Endothelial cell of umbilical vein (primary cell): Measurements from ENCODE around the gene WDR13. TPM values are rescaled to one million over a fixed set of nuclear protein-coding genes. Genes with fewer than 3 reads are reported as not detected.

Experiments
- BruUV-seq: library from RNA; stranded (reverse); fragments of 400-500 nt; replicated peaks from 2 replicates; lab custom pipeline; 2021; lab: Mats Ljungman, UMichigan
- CTCF ChIA-PET: fragments of 300-600, 350-600 bp; sonication (Branson Sonifier 250); formaldehyde crosslinking; loops from one replicate; lab custom pipeline; 2021; ENCODE audit warnings: antibody characterized with exemption, inconsistent platforms; lab: Charles Lee
- POLR2A ChIA-PET: fragments of 300-600, 350-600 bp; sonication (Branson Sonifier 250); formaldehyde crosslinking; loops from one replicate; lab custom pipeline; 2021; ENCODE audit warnings: antibody characterized with exemption, inconsistent platforms; lab: Charles Lee
- DNase-seq: peaks from one replicate; pipeline ENCODE4 v3.0.0-alpha.2; 2011; ENCODE audit warnings: low read depth, low spot score
- FAIRE-seq: peaks from 2 replicates; lab custom pipeline; 2011; peaks lifted over from hg19 to GRCh38; lab: Jason Lieb, UNC
- H2AFZ ChIP-seq: 2 replicates; pipeline ENCODE4 v1.6.0; 2012; ENCODE audit warnings: low read depth, low read length, control low read depth, inconsistent platforms
- H3K27ac ChIP-seq: 2 replicates; pipeline ENCODE4 v1.5.1; 2011; ENCODE audit warnings: low read depth, mild to moderate bottlenecking, control low read depth, low read length, moderate library complexity; ENCODE audit not compliant: insufficient read depth
- H3K27me3 ChIP-seq, 2 experiments: 2 replicates each; pipeline versions ENCODE4 v1.6.0 to v1.6.1; 2011; ENCODE audit warnings: low read length in 2 of 2, mixed read lengths in 1 of 2; ENCODE audit not compliant: control insufficient read depth in 2 of 2, insufficient read depth in 2 of 2
- H3K36me3 ChIP-seq, 2 experiments: 2 replicates in 1 of 2; 3 replicates in 1 of 2; pipeline ENCODE4 v1.5.1; 2011; ENCODE audit warnings: low read length in 2 of 2, mild to moderate bottlenecking in 1 of 2, moderate library complexity in 1 of 2; ENCODE audit not compliant: control insufficient read depth in 2 of 2, insufficient read depth in 2 of 2; ENCODE audit errors: extremely low read depth in 1 of 2
- H3K4me1 ChIP-seq: 3 replicates; pipeline ENCODE4 v1.5.1; 2011; ENCODE audit warnings: mild to moderate bottlenecking, low read length; ENCODE audit not compliant: control insufficient read depth, insufficient read depth; ENCODE audit errors: extremely low read depth
- H3K4me2 ChIP-seq: 2 replicates; pipeline ENCODE4 v1.6.1; 2011; ENCODE audit warnings: low read length, control low read depth, mixed read lengths; ENCODE audit not compliant: insufficient read depth
- H3K4me3 ChIP-seq, 3 experiments: fragments of 200-600 bp in 1 of 3; sonication (generic), shearing (Covaris generic) in 1 of 3; replicated peaks in 1 of 3; 2 replicates each; pipeline ENCODE4 v1.5.1; 2011 to 2016; ENCODE audit warnings: control low read depth in 3 of 3, low read length in 3 of 3, mild to moderate bottlenecking in 2 of 3, inconsistent platforms in 1 of 3, low read depth in 1 of 3, moderate library complexity in 1 of 3; ENCODE audit not compliant: insufficient read depth in 1 of 3
- H3K79me2 ChIP-seq: 2 replicates; pipeline ENCODE4 v1.6.0; 2012; ENCODE audit warnings: low read length, inconsistent platforms; ENCODE audit not compliant: control insufficient read depth, insufficient read depth
- H3K9ac ChIP-seq: replicated peaks from 2 replicates; pipeline ENCODE3; 2011; ENCODE audit warnings: low read length, control low read depth; ENCODE audit not compliant: insufficient read depth; ENCODE audit errors: extremely low read depth
- H3K9me1 ChIP-seq: replicated peaks from 3 replicates; pipeline ENCODE4 v1.6.0; 2011; ENCODE audit warnings: mild to moderate bottlenecking, low read length; ENCODE audit not compliant: control insufficient read depth, insufficient read depth; ENCODE audit errors: extremely low read depth
- H3K9me3 ChIP-seq: replicated peaks from 2 replicates; pipeline ENCODE4 v1.5.1; 2012; ENCODE audit warnings: low read length, inconsistent platforms; ENCODE audit not compliant: control insufficient read depth, insufficient read depth
- H4K20me1 ChIP-seq: replicated peaks from 2 replicates; pipeline ENCODE3; 2011; ENCODE audit warnings: mild to moderate bottlenecking, low read length; ENCODE audit not compliant: control insufficient read depth, insufficient read depth; ENCODE audit errors: extremely low read depth
- EZH2 ChIP-seq: IDR thresholded peaks from 2 replicates; pipeline ENCODE4 v1.6.1; 2012; ENCODE audit warnings: borderline replicate concordance, low read depth, mild to moderate bottlenecking, moderate library complexity, low read length, inconsistent platforms; ENCODE audit not compliant: severe bottlenecking
- FOS ChIP-seq: IDR thresholded peaks from 2 replicates; pipeline ENCODE4 v1.6.1; 2011; ENCODE audit warnings: mild to moderate bottlenecking, low read length, moderate library complexity, borderline replicate concordance; ENCODE audit not compliant: insufficient read depth
- GATA2 ChIP-seq: IDR thresholded peaks from 2 replicates; pipeline ENCODE4 v1.7.0; 2011; ENCODE audit warnings: low read depth, mild to moderate bottlenecking, moderate library complexity, mixed read lengths, low read length; ENCODE audit not compliant: insufficient read length, insufficient read depth
- JUN ChIP-seq: IDR thresholded peaks from 2 replicates; pipeline ENCODE4 v1.6.1; 2011; ENCODE audit warnings: borderline replicate concordance, low read depth; ENCODE audit not compliant: insufficient read length, insufficient read depth
- MYC ChIP-seq: IDR thresholded peaks from one replicate; pipeline ENCODE4 v1.6.1; 2011; ENCODE audit warnings: mild to moderate bottlenecking, low read depth, low read length
- POLR2A ChIP-seq: IDR thresholded peaks from 2 replicates; pipeline ENCODE4 v1.6.1; 2012; ENCODE audit warnings: low read depth, mild to moderate bottlenecking, control low read depth, low read length
- POLR2AphosphoS5 ChIP-seq: IDR thresholded peaks from 2 replicates; pipeline ENCODE4 v1.6.1; 2012; ENCODE audit warnings: low read depth, mild to moderate bottlenecking, control low read depth, low read length, moderate library complexity; ENCODE audit not compliant: insufficient read depth
- dilution Hi-C: fragments of 300-500 bp; cut with MboI; formaldehyde crosslinking; loops from one replicate; pipeline ENCODE4 v1.15.0; 2019; ENCODE audit warnings: low sequenced_read_pairs; ENCODE audit not compliant: extremely low pct_ligation_motif_present
- intact Hi-C: fragments of 100-400 bp; cut with micrococcal nuclease; formaldehyde crosslinking; loops from one replicate; pipeline ENCODE4 v1.10.0; 2022
- polyA plus RNA-seq, 4 experiments: library from polyadenylated mRNA; depleted of rRNA in 3 of 4; stranded (reverse) in 3 of 4; unstranded in 1 of 4; fragments of >200 nt; gene quantifications; 2 replicates each; pipeline versions ENCODE4 v1.2.1 to v1.2.3, GENCODE V29; 2011 to 2012; ENCODE audit warnings: missing spikeins in 1 of 4
- total RNA-seq: library from RNA; stranded (reverse); gene quantifications from 2 replicates; pipeline ENCODE4 v1.2.3, GENCODE V29; 2021
- TF ChIP-seq, protein P1 (sequence below), 2 donors: IDR thresholded peaks; 1 replicate in 1 of 2; 2 replicates in 1 of 2; pipeline ENCODE4 v1.5.1; 2011; ENCODE audit warnings: low read length in 2 of 2, mild to moderate bottlenecking in 2 of 2, moderate library complexity in 2 of 2, control low read depth in 1 of 2, inconsistent platforms in 1 of 2, low read depth in 1 of 2; ENCODE audit not compliant: insufficient read depth in 1 of 2; ENCODE audit errors: extremely low read depth in 1 of 2
- TF ChIP-seq, protein P2 (sequence below): IDR thresholded peaks from 2 replicates; pipeline ENCODE4 v1.6.1; 2011; ENCODE audit not compliant: insufficient read depth, insufficient read length

The WDR13 gene
- total and polyA plus RNA-seq, 2 donors (not counting 3 experiments of a cell fraction or from before 2014, with no cell fraction given): 85.0 to 169 TPM

DNA sequence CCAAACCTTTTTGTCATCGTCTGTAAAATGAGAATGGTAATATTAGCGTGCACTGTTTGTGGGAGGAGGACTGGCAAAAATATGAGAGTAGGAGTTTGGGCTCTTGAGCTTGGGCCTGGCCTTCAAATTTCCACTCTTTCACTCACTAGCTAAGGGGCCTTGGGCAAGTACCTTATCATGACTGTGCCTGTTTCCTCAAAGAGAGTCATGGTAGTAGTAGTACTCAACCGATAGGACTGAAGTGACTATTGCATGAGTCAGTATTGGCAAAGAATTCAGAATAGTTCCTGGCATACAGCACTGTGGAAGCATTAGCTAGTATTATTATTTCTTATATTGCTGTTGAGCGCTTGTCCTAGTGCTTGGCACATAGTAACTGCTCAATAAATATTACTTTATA is 39.0 kb upstream of the WDR13 start:
- FAIRE-seq: peak; percentile 96
- intact Hi-C loops: no loop called here
- H3K9me3 ChIP-seq: no peaks in the 10 kb centered on the region
- H3K79me2 ChIP-seq: no peaks in the 10 kb centered on the region
- H3K9me1 ChIP-seq: no peaks in the 10 kb centered on the region
- DNase-seq: peak; percentile 53
- peak overlapping the region; percentile 41 for H3K27ac ChIP-seq
- H3K9ac ChIP-seq: no peak overlapping the region
- H3K4me3 ChIP-seq: no peak overlapping the region
- POLR2A ChIA-PET: interaction anchor here (0.7 to 1.2 kb wide), 2 partner anchors 16 to 20 kb away, joined by 3 to 5 read pairs; partner anchors contain the start of gene RBM3
- no TSS peak for BruUV-seq
- peak; percentile 19 for TF ChIP-seq POLR2AphosphoS5
- TF ChIP-seq FOS: peak; percentile 83
- TF ChIP-seq MYC: no peak
- no peak for TF ChIP-seq EZH2
- TF ChIP-seq, protein P1, sequence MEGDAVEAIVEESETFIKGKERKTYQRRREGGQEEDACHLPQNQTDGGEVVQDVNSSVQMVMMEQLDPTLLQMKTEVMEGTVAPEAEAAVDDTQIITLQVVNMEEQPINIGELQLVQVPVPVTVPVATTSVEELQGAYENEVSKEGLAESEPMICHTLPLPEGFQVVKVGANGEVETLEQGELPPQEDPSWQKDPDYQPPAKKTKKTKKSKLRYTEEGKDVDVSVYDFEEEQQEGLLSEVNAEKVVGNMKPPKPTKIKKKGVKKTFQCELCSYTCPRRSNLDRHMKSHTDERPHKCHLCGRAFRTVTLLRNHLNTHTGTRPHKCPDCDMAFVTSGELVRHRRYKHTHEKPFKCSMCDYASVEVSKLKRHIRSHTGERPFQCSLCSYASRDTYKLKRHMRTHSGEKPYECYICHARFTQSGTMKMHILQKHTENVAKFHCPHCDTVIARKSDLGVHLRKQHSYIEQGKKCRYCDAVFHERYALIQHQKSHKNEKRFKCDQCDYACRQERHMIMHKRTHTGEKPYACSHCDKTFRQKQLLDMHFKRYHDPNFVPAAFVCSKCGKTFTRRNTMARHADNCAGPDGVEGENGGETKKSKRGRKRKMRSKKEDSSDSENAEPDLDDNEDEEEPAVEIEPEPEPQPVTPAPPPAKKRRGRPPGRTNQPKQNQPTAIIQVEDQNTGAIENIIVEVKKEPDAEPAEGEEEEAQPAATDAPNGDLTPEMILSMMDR (IDR thresholded peaks at IDR 0.05; ENCODE audit: extremely low read depth in 1 of 2, insufficient read depth in 1 of 2, low read depth in 1 of 2, low read length in 2 of 2): no peak
- TF ChIP-seq GATA2: peak; percentile 23
- TF ChIP-seq JUN: peak; percentile 62
- TF ChIP-seq POLR2A: no peak
- TF ChIP-seq, protein P2, sequence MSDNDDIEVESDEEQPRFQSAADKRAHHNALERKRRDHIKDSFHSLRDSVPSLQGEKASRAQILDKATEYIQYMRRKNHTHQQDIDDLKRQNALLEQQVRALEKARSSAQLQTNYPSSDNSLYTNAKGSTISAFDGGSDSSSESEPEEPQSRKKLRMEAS: no peak
- H3K4me1 ChIP-seq: peaks cover 2% of the 10 kb centered on the region
- dilution Hi-C loops: no loop called here
- no peak overlapping the region for H2AFZ ChIP-seq
- peaks cover 0 to 7% of the 10 kb centered on the region in 2 experiments for H3K36me3 ChIP-seq
- no peaks in the 10 kb centered on the region for H4K20me1 ChIP-seq
- CTCF ChIA-PET: interaction anchor here (1.5 kb wide), 1 partner anchor 19 kb away, joined by 5 read pairs; the partner anchor contains the start of gene TBC1D25
- H3K4me2 ChIP-seq: no peak overlapping the region
- H3K27me3 ChIP-seq: no peaks in the 10 kb centered on the region
